Ishikawa (cell line): Measurements from ENCODE around the gene PFKP.

Experiments used
- EP300 ChIP-seq: IDR thresholded peaks from 2 replicates; pipeline ENCODE4 v1.6.1; 2012; ENCODE audit warnings: borderline replicate concordance
- RAD21 ChIP-seq: IDR thresholded peaks from 2 replicates; pipeline ENCODE4 v1.6.1; 2012; ENCODE audit warnings: low read depth
- YY1 ChIP-seq: IDR thresholded peaks from 2 replicates; pipeline ENCODE4 v1.6.1; 2012; ENCODE audit warnings: low read depth
- TF ChIP-seq, protein P1 (sequence below): IDR thresholded peaks from 2 replicates; pipeline ENCODE4 v1.6.1; 2012; ENCODE audit warnings: low read depth, mild to moderate bottlenecking

GRCh38 chr10:3082290-3082689 is 14.9 kb downstream of the PFKP start:
- no peak for TF ChIP-seq EP300
- TF ChIP-seq RAD21: no peak
- TF ChIP-seq, protein P1, sequence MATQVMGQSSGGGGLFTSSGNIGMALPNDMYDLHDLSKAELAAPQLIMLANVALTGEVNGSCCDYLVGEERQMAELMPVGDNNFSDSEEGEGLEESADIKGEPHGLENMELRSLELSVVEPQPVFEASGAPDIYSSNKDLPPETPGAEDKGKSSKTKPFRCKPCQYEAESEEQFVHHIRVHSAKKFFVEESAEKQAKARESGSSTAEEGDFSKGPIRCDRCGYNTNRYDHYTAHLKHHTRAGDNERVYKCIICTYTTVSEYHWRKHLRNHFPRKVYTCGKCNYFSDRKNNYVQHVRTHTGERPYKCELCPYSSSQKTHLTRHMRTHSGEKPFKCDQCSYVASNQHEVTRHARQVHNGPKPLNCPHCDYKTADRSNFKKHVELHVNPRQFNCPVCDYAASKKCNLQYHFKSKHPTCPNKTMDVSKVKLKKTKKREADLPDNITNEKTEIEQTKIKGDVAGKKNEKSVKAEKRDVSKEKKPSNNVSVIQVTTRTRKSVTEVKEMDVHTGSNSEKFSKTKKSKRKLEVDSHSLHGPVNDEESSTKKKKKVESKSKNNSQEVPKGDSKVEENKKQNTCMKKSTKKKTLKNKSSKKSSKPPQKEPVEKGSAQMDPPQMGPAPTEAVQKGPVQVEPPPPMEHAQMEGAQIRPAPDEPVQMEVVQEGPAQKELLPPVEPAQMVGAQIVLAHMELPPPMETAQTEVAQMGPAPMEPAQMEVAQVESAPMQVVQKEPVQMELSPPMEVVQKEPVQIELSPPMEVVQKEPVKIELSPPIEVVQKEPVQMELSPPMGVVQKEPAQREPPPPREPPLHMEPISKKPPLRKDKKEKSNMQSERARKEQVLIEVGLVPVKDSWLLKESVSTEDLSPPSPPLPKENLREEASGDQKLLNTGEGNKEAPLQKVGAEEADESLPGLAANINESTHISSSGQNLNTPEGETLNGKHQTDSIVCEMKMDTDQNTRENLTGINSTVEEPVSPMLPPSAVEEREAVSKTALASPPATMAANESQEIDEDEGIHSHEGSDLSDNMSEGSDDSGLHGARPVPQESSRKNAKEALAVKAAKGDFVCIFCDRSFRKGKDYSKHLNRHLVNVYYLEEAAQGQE: no peak
- TF ChIP-seq YY1: no peak
